Activated CD8-positive, alpha-beta T cell treated with anti-CD3 and anti-CD28 coated beads for 36 hours (primary cell): ENCODE data around the gene PEAK1. TPM values are rescaled to one million over a fixed set of nuclear protein-coding genes. Genes with fewer than 3 reads are reported as not detected.

ENCODE experiments used
- ATAC-seq: fragments of 200-7000 bp; cut with Tn5 transposase; one replicate; pipeline ENCODE4 v1.10.0; 2021; ENCODE audit warnings: mild to moderate bottlenecking, moderate library complexity
- CTCF ChIA-PET: fragments of 350-600 bp; sonication (Branson Sonifier 250); formaldehyde crosslinking; loops from one replicate; lab custom pipeline; 2021; ENCODE audit warnings: antibody characterized with exemption; lab: Charles Lee
- POLR2A ChIA-PET: fragments of 350-600 bp; sonication (Branson Sonifier 250); formaldehyde crosslinking; loops from one replicate; lab custom pipeline; 2021; ENCODE audit warnings: antibody characterized with exemption; lab: Charles Lee
- DNase-seq: peaks from one replicate; pipeline ENCODE4 v3.0.0-alpha.2; 2020
- H3K27ac Mint-ChIP-seq: one replicate; pipeline ENCODE4 v1.8.0; 2021; ENCODE audit warnings: mild to moderate bottlenecking, mixed read lengths
- H3K27me3 Mint-ChIP-seq: one replicate; pipeline ENCODE4 v1.8.0; 2021; ENCODE audit warnings: mixed read lengths
- H3K36me3 Mint-ChIP-seq: one replicate; pipeline ENCODE4 v1.8.0; 2021; ENCODE audit warnings: low read depth, mixed read lengths
- H3K4me1 Mint-ChIP-seq: one replicate; pipeline ENCODE4 v1.8.0; 2021; ENCODE audit warnings: low read depth, mixed read lengths
- H3K4me3 Mint-ChIP-seq: one replicate; pipeline ENCODE4 v1.8.0; 2021; ENCODE audit warnings: mild to moderate bottlenecking, moderate library complexity, mixed read lengths
- H3K9me3 Mint-ChIP-seq: one replicate; pipeline ENCODE4 v1.8.0; 2021; ENCODE audit warnings: mixed read lengths
- CTCF ChIP-seq: fragments of 200-600 bp; IDR thresholded peaks from one replicate; pipeline ENCODE4 v1.8.0; 2022; ENCODE audit warnings: antibody characterized with exemption, mild to moderate bottlenecking
- intact Hi-C: fragments of 100-400 bp; cut with micrococcal nuclease; formaldehyde crosslinking; loops from one replicate; pipeline ENCODE4 v1.10.0; 2022
- total RNA-seq, 2 experiments: library from RNA; stranded (reverse); gene quantifications; one replicate each; pipeline ENCODE4 v1.2.3, GENCODE V29; 2021

Gene PEAK1
- total RNA-seq, 2 experiments from 2014 or later: 32.1 to 36.1 TPM

- ATAC-seq: no peak
- intact Hi-C loops: loop anchor here (5.0 kb wide), 1 partner anchor 431 kb away; no protein-coding TSS in a partner anchor
- H3K27ac Mint-ChIP-seq: no peak overlapping the region
- peaks cover 1% of the 10 kb centered on the region for H3K36me3 Mint-ChIP-seq
- H3K27me3 Mint-ChIP-seq: no peaks in the 10 kb centered on the region
- CTCF ChIA-PET: no interaction called here
- POLR2A ChIA-PET: no interaction called here
- no peaks in the 10 kb centered on the region for H3K4me1 Mint-ChIP-seq
- no peak for DNase-seq
- no peaks in the 10 kb centered on the region for H3K9me3 Mint-ChIP-seq
- no peak for TF ChIP-seq CTCF
- no peak overlapping the region for H3K4me3 Mint-ChIP-seq
Observed at GRCh38 chr15:77111789-77112188, 308.1 kb downstream of the PEAK1 start.

- Mint-ChIP-seq H3K27ac (no peak overlapping the region), H3K9me3 (no peaks in the 10 kb centered on the region), H3K4me1 (no peaks in the 10 kb centered on the region), H3K36me3 (no peaks in the 10 kb centered on the region), H3K27me3 (no peaks in the 10 kb centered on the region), H3K4me3 (no peak overlapping the region)
- CTCF ChIA-PET: interaction anchor here (0.6 to 5.9 kb wide), 19 partner anchors 10 to 435 kb away, joined by 3 to 41 read pairs (median 3); no protein-coding TSS in a partner anchor
- DNase-seq (peak; percentile 65), ATAC-seq (peak; percentile 65)
- POLR2A ChIA-PET: no interaction called here
- TF ChIP-seq CTCF: peak; percentile 65
- intact Hi-C loops: no loop called here
Observed at GRCh38 chr15:77107531-77108355, 312.2 kb downstream of the PEAK1 start.

GRCh38 chr15:77107068-77107467 is 312.8 kb downstream of the PEAK1 start:
- no peak overlapping the region for H3K27ac Mint-ChIP-seq
- no peak for TF ChIP-seq CTCF
- CTCF ChIA-PET: interaction anchor here (0.6 to 5.9 kb wide), 17 partner anchors 9 to 436 kb away, joined by 3 to 41 read pairs (median 3); no protein-coding TSS in a partner anchor
- POLR2A ChIA-PET: no interaction called here
- no peaks in the 10 kb centered on the region for H3K36me3 Mint-ChIP-seq
- no peaks in the 10 kb centered on the region for H3K4me1 Mint-ChIP-seq
- no peak for ATAC-seq
- H3K4me3 Mint-ChIP-seq: no peak overlapping the region
- H3K27me3 Mint-ChIP-seq: no peaks in the 10 kb centered on the region
- H3K9me3 Mint-ChIP-seq: no peaks in the 10 kb centered on the region
- intact Hi-C loops: no loop called here
- no peak for DNase-seq

- no peaks in the 10 kb centered on the region for H3K9me3 Mint-ChIP-seq
- H3K4me1 Mint-ChIP-seq: no peaks in the 10 kb centered on the region
- intact Hi-C loops: no loop called here
- CTCF ChIA-PET: interaction anchor here (1.2 to 5.4 kb wide), 5 partner anchors 15 to 530 kb away, joined by 4 to 45 read pairs (median 12); no protein-coding TSS in a partner anchor
- ATAC-seq (no peak), DNase-seq (no peak)
- no peak for TF ChIP-seq CTCF
- H3K4me3 Mint-ChIP-seq: no peak overlapping the region
- POLR2A ChIA-PET: no interaction called here
- no peaks in the 10 kb centered on the region for H3K27me3 Mint-ChIP-seq
- no peaks in the 10 kb centered on the region for H3K36me3 Mint-ChIP-seq
- H3K27ac Mint-ChIP-seq: no peak overlapping the region
Observed at GRCh38 chr15:77104155-77104554, 315.7 kb downstream of the PEAK1 start.
